GM19043 (cell line): ENCODE results near the gene ADCK1.

Experiments used
- ATAC-seq: cut with Tn5 transposase; IDR thresholded peaks from one replicate; pipeline ENCODE4 v1.9.1; 2021; ENCODE audit warnings: low read depth; ENCODE audit not compliant: unreplicated experiment

The ADCK1 gene

GRCh38 chr14:77980475-77981321 lies 180.8 kb downstream of the ADCK1 start:
- no peak for ATAC-seq
